Endothelial cell of umbilical vein (primary cell): ENCODE measurements around the gene RSRC1.

Experiments
- CTCF ChIP-seq, 2 donors: IDR thresholded peaks; 1 replicate in 1 of 2; 2 replicates in 1 of 2; pipeline ENCODE4 v1.5.1; 2011; ENCODE audit warnings: low read length in 2 of 2, mild to moderate bottlenecking in 2 of 2, moderate library complexity in 2 of 2, control low read depth in 1 of 2, inconsistent platforms in 1 of 2, low read depth in 1 of 2; ENCODE audit not compliant: insufficient read depth in 1 of 2; ENCODE audit errors: extremely low read depth in 1 of 2
- EZH2 ChIP-seq: IDR thresholded peaks from 2 replicates; pipeline ENCODE4 v1.6.1; 2012; ENCODE audit warnings: borderline replicate concordance, low read depth, mild to moderate bottlenecking, moderate library complexity, low read length, inconsistent platforms; ENCODE audit not compliant: severe bottlenecking
- FOS ChIP-seq: IDR thresholded peaks from 2 replicates; pipeline ENCODE4 v1.6.1; 2011; ENCODE audit warnings: mild to moderate bottlenecking, low read length, moderate library complexity, borderline replicate concordance; ENCODE audit not compliant: insufficient read depth
- GATA2 ChIP-seq: IDR thresholded peaks from 2 replicates; pipeline ENCODE4 v1.7.0; 2011; ENCODE audit warnings: low read depth, mild to moderate bottlenecking, moderate library complexity, mixed read lengths, low read length; ENCODE audit not compliant: insufficient read length, insufficient read depth
- JUN ChIP-seq: IDR thresholded peaks from 2 replicates; pipeline ENCODE4 v1.6.1; 2011; ENCODE audit warnings: borderline replicate concordance, low read depth; ENCODE audit not compliant: insufficient read length, insufficient read depth
- MYC ChIP-seq: IDR thresholded peaks from one replicate; pipeline ENCODE4 v1.6.1; 2011; ENCODE audit warnings: mild to moderate bottlenecking, low read depth, low read length
- POLR2A ChIP-seq: IDR thresholded peaks from 2 replicates; pipeline ENCODE4 v1.6.1; 2012; ENCODE audit warnings: low read depth, mild to moderate bottlenecking, control low read depth, low read length
- POLR2AphosphoS5 ChIP-seq: IDR thresholded peaks from 2 replicates; pipeline ENCODE4 v1.6.1; 2012; ENCODE audit warnings: low read depth, mild to moderate bottlenecking, control low read depth, low read length, moderate library complexity; ENCODE audit not compliant: insufficient read depth
- TF ChIP-seq, protein P1 (sequence below): IDR thresholded peaks from 2 replicates; pipeline ENCODE4 v1.6.1; 2011; ENCODE audit not compliant: insufficient read depth, insufficient read length

GRCh38 chr3:158494673-158495072 lies 384.8 kb downstream of the RSRC1 start:
- TF ChIP-seq CTCF (IDR thresholded peaks at IDR 0.05; ENCODE audit: extremely low read depth in 1 of 2, insufficient read depth in 1 of 2, low read depth in 1 of 2, low read length in 2 of 2): no peak
- TF ChIP-seq POLR2A: no peak
- no peak for TF ChIP-seq EZH2
- no peak for TF ChIP-seq MYC
- TF ChIP-seq POLR2AphosphoS5: no peak
- no peak for TF ChIP-seq JUN
- TF ChIP-seq, protein P1, sequence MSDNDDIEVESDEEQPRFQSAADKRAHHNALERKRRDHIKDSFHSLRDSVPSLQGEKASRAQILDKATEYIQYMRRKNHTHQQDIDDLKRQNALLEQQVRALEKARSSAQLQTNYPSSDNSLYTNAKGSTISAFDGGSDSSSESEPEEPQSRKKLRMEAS: no peak
- TF ChIP-seq GATA2: no peak
- no peak for TF ChIP-seq FOS
